ENCODE measurements around the gene DEPDC7.

DNA sequence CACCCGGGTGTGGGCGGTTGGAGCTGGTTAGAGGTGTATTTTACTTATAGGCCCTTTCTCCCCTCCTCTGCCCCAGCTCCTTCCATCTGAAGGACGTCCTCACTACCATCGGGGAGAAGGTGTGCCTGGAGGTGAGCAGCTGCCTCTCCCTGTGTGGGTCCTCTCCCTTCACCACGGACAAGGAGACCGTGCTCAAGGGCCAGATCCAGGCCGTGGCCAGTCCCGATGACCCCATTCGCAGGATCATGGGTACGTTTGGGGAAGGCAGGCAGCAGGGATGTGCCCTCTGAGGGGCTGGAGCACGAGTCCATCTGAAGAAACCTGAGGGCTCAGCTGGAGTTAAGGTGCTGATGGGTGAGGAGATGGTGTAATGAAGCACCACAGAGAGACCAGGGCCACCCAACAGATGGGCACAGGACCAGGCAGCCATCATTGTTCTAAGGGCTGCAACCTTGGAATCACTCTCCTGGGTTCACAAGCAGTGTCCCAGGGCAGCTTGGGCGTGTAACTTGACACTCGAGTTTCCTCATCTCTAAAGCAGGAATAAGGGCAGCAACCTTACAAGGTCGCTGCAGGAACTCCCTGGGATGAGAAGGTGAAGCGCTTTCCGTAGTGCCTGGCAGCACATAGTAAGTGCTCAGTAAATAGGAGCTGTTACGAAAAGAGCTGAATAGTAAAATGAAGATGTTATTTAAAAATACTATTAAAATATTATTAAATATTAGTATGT is 53.1 kb downstream of the DEPDC7 start:
- TF ChIP-seq POLR2A (IDR thresholded peaks at IDR 0.05), result no peak
- TF ChIP-seq, protein P1, sequence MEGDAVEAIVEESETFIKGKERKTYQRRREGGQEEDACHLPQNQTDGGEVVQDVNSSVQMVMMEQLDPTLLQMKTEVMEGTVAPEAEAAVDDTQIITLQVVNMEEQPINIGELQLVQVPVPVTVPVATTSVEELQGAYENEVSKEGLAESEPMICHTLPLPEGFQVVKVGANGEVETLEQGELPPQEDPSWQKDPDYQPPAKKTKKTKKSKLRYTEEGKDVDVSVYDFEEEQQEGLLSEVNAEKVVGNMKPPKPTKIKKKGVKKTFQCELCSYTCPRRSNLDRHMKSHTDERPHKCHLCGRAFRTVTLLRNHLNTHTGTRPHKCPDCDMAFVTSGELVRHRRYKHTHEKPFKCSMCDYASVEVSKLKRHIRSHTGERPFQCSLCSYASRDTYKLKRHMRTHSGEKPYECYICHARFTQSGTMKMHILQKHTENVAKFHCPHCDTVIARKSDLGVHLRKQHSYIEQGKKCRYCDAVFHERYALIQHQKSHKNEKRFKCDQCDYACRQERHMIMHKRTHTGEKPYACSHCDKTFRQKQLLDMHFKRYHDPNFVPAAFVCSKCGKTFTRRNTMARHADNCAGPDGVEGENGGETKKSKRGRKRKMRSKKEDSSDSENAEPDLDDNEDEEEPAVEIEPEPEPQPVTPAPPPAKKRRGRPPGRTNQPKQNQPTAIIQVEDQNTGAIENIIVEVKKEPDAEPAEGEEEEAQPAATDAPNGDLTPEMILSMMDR (IDR thresholded peaks at IDR 0.05), result no peak
